C4-2B (cell line): ENCODE results near the gene SPECC1L.

Experiments
- H3K27ac ChIP-seq: fragments of 450-650 bp; 2 replicates; pipeline ENCODE4 v1.5.1; 2017
- CTCF ChIP-seq: fragments of 450-650 bp; conservative IDR thresholded peaks from 2 replicates; pipeline ENCODE4 v1.5.1; 2017; ENCODE audit warnings: mild to moderate bottlenecking
- ZFX ChIP-seq: fragments of 450-650 bp; IDR thresholded peaks from 2 replicates; pipeline ENCODE4 v1.6.1; 2017

SPECC1L gene

GRCh38 chr22:24416095-24416494, 145.5 kb downstream of the SPECC1L start:
- TF ChIP-seq CTCF (no peak), ZFX (no peak)
- H3K27ac ChIP-seq = no peak overlapping the region

GRCh38 chr22:24416611-24417010, 146.0 kb downstream of the SPECC1L start:
- H3K27ac ChIP-seq = no peak overlapping the region
- TF ChIP-seq CTCF (no peak), ZFX (no peak)

- H3K27ac ChIP-seq = no peak overlapping the region
- no peak for TF ChIP-seq CTCF
- no peak for TF ChIP-seq ZFX
Observed at GRCh38 chr22:24417200-24417599, 146.6 kb downstream of the SPECC1L start.

- no peak overlapping the region for H3K27ac ChIP-seq
- TF ChIP-seq CTCF (no peak), ZFX (no peak)
Observed at GRCh38 chr22:24417901-24418641, 147.4 kb downstream of the SPECC1L start.

GRCh38 chr22:24418786-24419474, 148.3 kb downstream of the SPECC1L start:
- H3K27ac ChIP-seq = no peak overlapping the region
- TF ChIP-seq ZFX (no peak), CTCF (no peak)

- H3K27ac ChIP-seq = no peak overlapping the region
Observed at GRCh38 chr22:24419475-24419850, 148.8 kb downstream of the SPECC1L start.

More at GRCh38 chr22:24419475-24419850, 148.8 kb downstream of the SPECC1L start:
- TF ChIP-seq ZFX (no peak), CTCF (no peak)
